ENCODE measurements around the gene CLEC10A. TPM values are rescaled to one million over a fixed set of nuclear protein-coding genes. Genes with fewer than 3 reads are reported as not detected.
"Not testable (repeated sequence)": the region's sequence is repeated elsewhere in the genome, so short reads cannot be mapped to it uniquely, and the experiment has no call there.

CLEC10A gene
- total and polyA plus RNA-seq, 2 experiments from 2014 or later: 0.21 to 0.37 TPM

- H3K9me2 ChIP-seq (replicated peaks; ENCODE audit: insufficient read depth): no peaks in the 10 kb centered on the region
- H3K36me3 ChIP-seq (replicated peaks; ENCODE audit: insufficient read depth, low read depth): no peaks in the 10 kb centered on the region
- no peak overlapping the region for H3K4me2 ChIP-seq
- no peaks in the 10 kb centered on the region for H3K4me1 ChIP-seq (ENCODE audit: insufficient read depth)
- no peaks in the 10 kb centered on the region for H3K79me2 ChIP-seq
- WGBS (ENCODE audit: low lambda C conversion rate, missing lambda C conversion rate): 67% methylated on average over 5 of the region's 5 CpGs
- no peak overlapping the region for H2AFZ ChIP-seq
- no peak overlapping the region for H3K4me3 ChIP-seq
- TF ChIP-seq EZH2 (IDR thresholded peaks at IDR 0.05; ENCODE audit: borderline replicate concordance) (no peak), CTCF (IDR thresholded peaks at IDR 0.05; ENCODE audit: poor library complexity) (no peak), EZH2phosphoT487 (IDR thresholded peaks at IDR 0.05; ENCODE audit: low read depth, severe bottlenecking, unreplicated experiment) (no peak)
- no peaks in the 10 kb centered on the region for H3K9me3 ChIP-seq (ENCODE audit: low read depth)
- H4K20me1 ChIP-seq (ENCODE audit: insufficient read depth, poor library complexity, severe bottlenecking): no peaks in the 10 kb centered on the region
- no peak for DNase-seq (ENCODE audit: low spot score)
- H3K27me3 ChIP-seq: peaks cover 3% of the 10 kb centered on the region
- no peak overlapping the region for H3K27ac ChIP-seq
These were observed 17.9 kb upstream of the CLEC10A start for GRCh38 chr17:7097940-7098339.

- TF ChIP-seq CTCF (IDR thresholded peaks at IDR 0.05; ENCODE audit: poor library complexity): no peak
- no peak for TF ChIP-seq EZH2phosphoT487 (IDR thresholded peaks at IDR 0.05; ENCODE audit: low read depth, severe bottlenecking, unreplicated experiment)
- no peak overlapping the region for H3K4me3 ChIP-seq
- DNase-seq (ENCODE audit: low spot score): no peak
- H2AFZ ChIP-seq: no peak overlapping the region
- no peaks in the 10 kb centered on the region for H3K27me3 ChIP-seq
- H3K27ac ChIP-seq: no peak overlapping the region
- H3K79me2 ChIP-seq: no peaks in the 10 kb centered on the region
- no peaks in the 10 kb centered on the region for H3K4me1 ChIP-seq (ENCODE audit: insufficient read depth)
- H3K9me2 ChIP-seq (replicated peaks; ENCODE audit: insufficient read depth): no peaks in the 10 kb centered on the region
- WGBS (ENCODE audit: low lambda C conversion rate, missing lambda C conversion rate): 100% methylated on average over 1 of the region's 1 CpG
- no peaks in the 10 kb centered on the region for H3K9me3 ChIP-seq (ENCODE audit: low read depth)
- H3K4me2 ChIP-seq: no peak overlapping the region
- H4K20me1 ChIP-seq (ENCODE audit: insufficient read depth, poor library complexity, severe bottlenecking): no peaks in the 10 kb centered on the region
- H3K36me3 ChIP-seq (replicated peaks; ENCODE audit: insufficient read depth, low read depth): no peaks in the 10 kb centered on the region
These were observed 15.6 kb upstream of the CLEC10A start for GRCh38 chr17:7095625-7096024.

DNA sequence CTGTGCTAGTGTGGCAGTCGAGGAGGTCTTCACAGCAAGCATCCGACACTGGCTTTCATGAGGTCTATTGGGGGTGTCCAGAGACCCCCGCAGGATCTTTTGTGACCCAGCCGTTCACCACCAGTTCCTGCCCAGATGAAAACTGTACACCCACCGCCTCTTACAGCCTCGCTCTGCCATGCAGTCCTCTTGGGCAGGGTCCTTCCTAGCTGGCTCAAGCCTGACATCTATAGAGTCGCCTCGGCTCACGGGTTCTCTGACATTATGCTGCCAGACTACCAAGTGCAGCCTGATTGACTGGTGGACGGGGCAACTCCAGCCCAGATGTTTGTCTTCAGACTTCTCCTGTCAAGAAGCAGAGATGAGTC is 14.6 kb upstream of the CLEC10A start:
- Histone ChIP-seq H3K4me3 (no peak overlapping the region), H3K36me3 (replicated peaks; ENCODE audit: insufficient read depth, low read depth) (no peaks in the 10 kb centered on the region), H3K9me2 (replicated peaks; ENCODE audit: insufficient read depth) (no peaks in the 10 kb centered on the region), H3K9me3 (ENCODE audit: low read depth) (no peaks in the 10 kb centered on the region), H3K4me2 (no peak overlapping the region), H3K27ac (no peak overlapping the region), H2AFZ (no peak overlapping the region), H3K4me1 (ENCODE audit: insufficient read depth) (no peaks in the 10 kb centered on the region), H4K20me1 (ENCODE audit: insufficient read depth, poor library complexity, severe bottlenecking) (no peaks in the 10 kb centered on the region), H3K79me2 (no peaks in the 10 kb centered on the region), H3K27me3 (no peaks in the 10 kb centered on the region)
- no peak for DNase-seq (ENCODE audit: low spot score)
- WGBS (ENCODE audit: low lambda C conversion rate, missing lambda C conversion rate): 84% methylated on average over 10 of the region's 10 CpGs
- TF ChIP-seq EZH2 (IDR thresholded peaks at IDR 0.05; ENCODE audit: borderline replicate concordance) (no peak), EZH2phosphoT487 (IDR thresholded peaks at IDR 0.05; ENCODE audit: low read depth, severe bottlenecking, unreplicated experiment) (no peak), CTCF (IDR thresholded peaks at IDR 0.05; ENCODE audit: poor library complexity) (no peak)

- Histone ChIP-seq H3K4me2 (peak overlapping the region; percentile 52), H3K27ac (peak overlapping the region; percentile 3)
- H3K4me3 ChIP-seq; H4K20me1 ChIP-seq (ENCODE audit: insufficient read depth, poor library complexity, severe bottlenecking); H3K79me2 ChIP-seq; DNase-seq (ENCODE audit: low spot score); H3K27me3 ChIP-seq; H2AFZ ChIP-seq; H3K9me3 ChIP-seq (ENCODE audit: low read depth); H3K9me2 ChIP-seq (replicated peaks; ENCODE audit: insufficient read depth); H3K4me1 ChIP-seq (ENCODE audit: insufficient read depth); H3K36me3 ChIP-seq (replicated peaks; ENCODE audit: insufficient read depth, low read depth): not testable (repeated sequence)
- WGBS (ENCODE audit: low lambda C conversion rate, missing lambda C conversion rate): 56% methylated on average over 27 of the region's 28 CpGs
These were observed 11.4 kb upstream of the CLEC10A start for GRCh38 chr17:7091311-7092005.

GRCh38 chr17:7089570-7089969 is 9.5 kb upstream of the CLEC10A start:
- peak overlapping the region; percentile 69 for H3K27ac ChIP-seq
- H3K79me2 ChIP-seq; DNase-seq (ENCODE audit: low spot score); H3K4me2 ChIP-seq; H3K27me3 ChIP-seq; H3K9me2 ChIP-seq (replicated peaks; ENCODE audit: insufficient read depth); H2AFZ ChIP-seq; H3K9me3 ChIP-seq (ENCODE audit: low read depth); H3K4me3 ChIP-seq; H4K20me1 ChIP-seq (ENCODE audit: insufficient read depth, poor library complexity, severe bottlenecking); H3K36me3 ChIP-seq (replicated peaks; ENCODE audit: insufficient read depth, low read depth); H3K4me1 ChIP-seq (ENCODE audit: insufficient read depth): not testable (repeated sequence)
- 93% methylated on average over 6 of the region's 6 CpGs for WGBS (ENCODE audit: low lambda C conversion rate, missing lambda C conversion rate)

DNA sequence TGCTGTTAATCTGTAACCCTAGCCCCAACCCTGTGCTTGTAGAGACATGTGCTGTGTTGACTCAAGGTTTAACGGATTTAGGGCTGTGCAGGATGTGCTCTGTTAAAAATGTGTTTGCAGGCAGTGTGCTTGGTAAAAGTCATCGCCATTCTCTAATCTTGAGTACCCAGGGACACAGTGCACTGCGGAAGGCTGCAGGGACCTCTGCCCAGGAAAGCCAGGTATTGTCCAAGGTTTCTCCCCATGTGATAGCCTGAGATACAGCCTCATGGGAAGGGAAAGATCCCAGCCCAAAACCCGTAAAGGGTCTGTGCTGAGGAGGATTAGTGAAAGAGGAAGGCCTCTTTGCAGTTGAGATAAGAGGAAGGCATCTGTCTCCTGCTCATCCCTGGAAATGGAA is 8.4 kb upstream of the CLEC10A start:
- not testable (repeated sequence) for H4K20me1 ChIP-seq (ENCODE audit: insufficient read depth, poor library complexity, severe bottlenecking); H3K4me1 ChIP-seq (ENCODE audit: insufficient read depth); H3K79me2 ChIP-seq; H3K9me2 ChIP-seq (replicated peaks; ENCODE audit: insufficient read depth); H3K4me3 ChIP-seq; H3K9me3 ChIP-seq (ENCODE audit: low read depth); H3K36me3 ChIP-seq (replicated peaks; ENCODE audit: insufficient read depth, low read depth); H3K27me3 ChIP-seq
- peak; percentile 39 for DNase-seq (ENCODE audit: low spot score)
- H3K4me2 ChIP-seq: peak overlapping the region; percentile 52
- peak overlapping the region; percentile 87 for H3K27ac ChIP-seq
- 12% methylated on average over 4 of the region's 4 CpGs for WGBS (ENCODE audit: low lambda C conversion rate, missing lambda C conversion rate)
- peak overlapping the region; percentile 61 for H2AFZ ChIP-seq

Data from hepatocyte (in vitro differentiated cells).